Measurements from ENCODE around the gene ZNF385A. TPM values are rescaled to one million over a fixed set of nuclear protein-coding genes. Genes with fewer than 3 reads are reported as not detected.

ZNF385A gene
- total and polyA plus RNA-seq, 2 of the 4 experiments (the other 2 are of a cell fraction) = 0.36 to 2.5 TPM

GRCh38 chr12:54398218-54398617, 13.7 kb upstream of the ZNF385A start (continued):
- TF ChIP-seq CEBPB (IDR thresholded peaks at IDR 0.05; ENCODE audit: low read depth, low read length) (no peak), MAFK (IDR thresholded peaks at IDR 0.05; ENCODE audit: low read depth, low read length) (no peak), POLR2A (IDR thresholded peaks at IDR 0.05; ENCODE audit: low read depth, low read length) (no peak), CHD1 (IDR thresholded peaks at IDR 0.05; ENCODE audit: low read depth, low read length) (no peak), NFE2L2 (IDR thresholded peaks at IDR 0.05; ENCODE audit: low read depth, low read length) (no peak)

- DNase-seq = no peak
- no peak overlapping the region for H4K91ac ChIP-seq (ENCODE audit: insufficient read depth, low read depth, low read length)
- peaks cover 64% of the 10 kb centered on the region for H4K20me1 ChIP-seq (ENCODE audit: insufficient read depth, low read length)
- intact Hi-C loops (cut with micrococcal nuclease) (no loop called here), in situ Hi-C loops (cut with MboI; ENCODE audit: low sequenced_read_pairs) (loop anchor here (5.0 kb wide), 1 partner anchor 45 kb away; no protein-coding TSS in a partner anchor), dilution Hi-C loops (cut with HindIII; ENCODE audit: low sequenced_read_pairs, unreplicated experiment) (no loop called here)
- H3K14ac ChIP-seq (replicated peaks; ENCODE audit: low read depth, low read length) = no peak overlapping the region
- H3K56ac ChIP-seq (ENCODE audit: extremely low read depth, insufficient read depth, low read length) = no peak overlapping the region
- no peak overlapping the region for H2BK5ac ChIP-seq (ENCODE audit: low read depth, low read length, poor library complexity, severe bottlenecking)
- H2BK15ac ChIP-seq (ENCODE audit: low read depth, low read length) = no peak overlapping the region
- H3K9me3 ChIP-seq (ENCODE audit: control insufficient read depth, insufficient read depth, low read length) = no peaks in the 10 kb centered on the region
- ATAC-seq (ENCODE audit: low read depth) = no peak
- H3K27ac ChIP-seq (ENCODE audit: insufficient read depth, low read length) = no peak overlapping the region
- no peak overlapping the region for H2BK120ac ChIP-seq (ENCODE audit: low read depth, low read length)
- no peak overlapping the region for H3K23ac ChIP-seq (ENCODE audit: low read depth, low read length)
- H3K9me1 ChIP-seq (ENCODE audit: insufficient read depth, low read length) = no peaks in the 10 kb centered on the region
- no peaks in the 10 kb centered on the region for H3K4me1 ChIP-seq (ENCODE audit: control insufficient read depth, insufficient read depth, low read length)
- H3K4me2 ChIP-seq (ENCODE audit: low read depth, low read length) = no peak overlapping the region
- no peaks in the 10 kb centered on the region for H3K27me3 ChIP-seq (ENCODE audit: control insufficient read depth, insufficient read depth, low read length)
- ChIA-PET POLR2A (ENCODE audit: unreplicated experiment) (no interaction called here), CTCF (interaction anchor here (1.4 kb wide), 1 partner anchor 42 kb away, joined by 4 read pairs; no protein-coding TSS in a partner anchor)
- H2AK9ac ChIP-seq (replicated peaks; ENCODE audit: low read depth, low read length, poor library complexity) = peak overlapping the region; percentile 3
- no peak overlapping the region for H4K8ac ChIP-seq (ENCODE audit: low read depth in 2 of 2, low read length in 2 of 2)
- H2BK20ac ChIP-seq (ENCODE audit: low read depth, low read length) = no peak overlapping the region
- H3K36me3 ChIP-seq (ENCODE audit: control insufficient read depth, insufficient read depth, low read length) = peaks cover 82% of the 10 kb centered on the region
- H3K4ac ChIP-seq (ENCODE audit: low read depth, low read length) = no peak overlapping the region
- no peak overlapping the region for H2AFZ ChIP-seq (replicated peaks; ENCODE audit: low read length, poor library complexity)
- H4K5ac ChIP-seq (ENCODE audit: low read depth, low read length) = no peak overlapping the region
- H3K4me3 ChIP-seq (ENCODE audit: insufficient read depth, low read depth, low read length) = no peak overlapping the region
- no peak overlapping the region for H3K9ac ChIP-seq (ENCODE audit: low read depth, low read length)
- peaks cover 19 to 46% of the 10 kb centered on the region in 2 experiments; a peak in 3 of 4 replicates for H3K79me1 ChIP-seq (ENCODE audit: low read depth in 1 of 2, low read length in 2 of 2)
- H3K18ac ChIP-seq (ENCODE audit: low read depth, low read length) = no peak overlapping the region
- no TSS peak for BruUV-seq (replicated peaks)
- WGBS, 2 experiments (ENCODE audit: extremely low coverage in 2 of 2, insufficient read length in 1 of 2) = no CpG with 5 or more reads among the region's 1 CpG
- TF ChIP-seq RFX5 (IDR thresholded peaks at IDR 0.05; ENCODE audit: low read depth, low read length) (no peak), ELK1 (IDR thresholded peaks at IDR 0.05; ENCODE audit: borderline replicate concordance, low read depth, low read length) (no peak), CTCF (conservative IDR thresholded peaks at IDR 0.05; ENCODE audit: low read depth, low read length) (no peak), RCOR1 (IDR thresholded peaks at IDR 0.05; ENCODE audit: insufficient replicate concordance, low read length) (no peak), NFE2L2 (IDR thresholded peaks at IDR 0.05; ENCODE audit: low read depth, low read length) (no peak), BHLHE40 (IDR thresholded peaks at IDR 0.05; ENCODE audit: low read depth, low read length) (no peak), CEBPB (IDR thresholded peaks at IDR 0.05; ENCODE audit: low read depth, low read length) (no peak), MAFK (IDR thresholded peaks at IDR 0.05; ENCODE audit: low read depth, low read length) (no peak), MAZ (IDR thresholded peaks at IDR 0.05; ENCODE audit: borderline replicate concordance, low read depth, low read length) (no peak), MXI1 (IDR thresholded peaks at IDR 0.05; ENCODE audit: borderline replicate concordance, low read depth, low read length) (no peak), FOS (IDR thresholded peaks at IDR 0.05; ENCODE audit: low read depth, low read length) (no peak), POLR2A (IDR thresholded peaks at IDR 0.05; ENCODE audit: low read depth, low read length) (no peak), SMC3 (IDR thresholded peaks at IDR 0.05; ENCODE audit: low read depth, low read length) (no peak), RAD21 (IDR thresholded peaks at IDR 0.05; ENCODE audit: low read length) (no peak), CHD1 (IDR thresholded peaks at IDR 0.05; ENCODE audit: low read depth, low read length) (no peak)
- no peak overlapping the region for H2AK5ac ChIP-seq (ENCODE audit: low read depth, low read length)
Observed at GRCh38 chr12:54397157-54397556, 12.6 kb upstream of the ZNF385A start.
